ENCODE results near the gene ARHGAP28. TPM values are rescaled to one million over a fixed set of nuclear protein-coding genes. Genes with fewer than 3 reads are reported as not detected.

Gene ARHGAP28
- total and polyA plus RNA-seq, 7 experiments from 2014 or later: not detected

DNA sequence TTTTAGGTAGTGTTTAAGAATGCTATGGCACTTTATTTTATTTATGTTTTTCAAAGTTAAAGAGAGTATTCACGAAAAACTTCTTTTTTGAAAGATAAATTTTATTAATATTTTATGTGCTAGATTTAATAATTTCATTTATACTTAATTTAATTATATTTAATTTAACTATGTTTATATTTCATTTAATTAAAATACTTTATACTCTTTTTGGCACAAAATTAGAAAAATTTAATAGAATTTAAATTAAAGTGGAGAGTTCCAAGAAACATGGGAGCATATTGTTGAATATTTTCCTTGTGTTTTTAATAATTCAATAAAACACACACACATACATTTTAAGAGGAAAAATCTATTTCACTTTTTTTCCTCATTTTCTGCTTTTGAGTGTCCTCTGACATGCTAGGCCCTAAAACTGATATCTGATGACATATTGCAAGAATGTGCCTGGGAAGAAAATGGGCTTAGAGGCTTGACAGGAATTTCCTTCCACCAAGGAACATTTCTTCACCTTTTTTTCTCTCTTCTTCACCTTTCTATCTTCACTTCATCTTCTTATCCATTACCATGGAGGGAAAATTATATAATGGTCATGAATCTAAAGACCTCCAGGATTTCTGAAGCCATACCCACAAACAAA, 15.4 kb downstream of the ARHGAP28 start:
- ATAC-seq: no peak
- intact Hi-C loops (cut with micrococcal nuclease): no loop called here
- Mint-ChIP-seq H3K4me1 (no peaks in the 10 kb centered on the region), H3K27ac (no peak overlapping the region), H3K27me3 (no peaks in the 10 kb centered on the region), H3K4me3 (no peak overlapping the region), H3K9me3 (peaks cover 0 to 10% (median 3%) of the 10 kb centered on the region in 11 donors), H3K36me3 (no peaks in the 10 kb centered on the region)
- Histone ChIP-seq H3K9me3 (ENCODE audit: control insufficient read depth in 2 of 3, low read length in 3 of 3) (no peaks in the 10 kb centered on the region), H3K27me3 (ENCODE audit: control insufficient read depth in 2 of 2, insufficient read depth in 2 of 2, low read length in 2 of 2) (no peaks in the 10 kb centered on the region), H3K4me3 (ENCODE audit: low read length) (no peak overlapping the region), H3K36me3 (ENCODE audit: control insufficient read depth in 2 of 3, insufficient read depth in 3 of 3, low read length in 3 of 3) (no peaks in the 10 kb centered on the region), H3K27ac (ENCODE audit: low read depth, low read length) (no peak overlapping the region), H3K4me1 (ENCODE audit: control insufficient read depth in 2 of 2, insufficient read depth in 2 of 2, low read length in 2 of 2) (no peaks in the 10 kb centered on the region)
- POLR2A ChIA-PET: no interaction called here
- no peak for DNase-seq
- CTCF ChIA-PET: no interaction called here

GRCh38 chr18:6745504-6746031, 16.1 kb downstream of the ARHGAP28 start:
- Histone ChIP-seq H3K4me1 (ENCODE audit: control insufficient read depth in 2 of 2, insufficient read depth in 2 of 2, low read length in 2 of 2) (no peaks in the 10 kb centered on the region), H3K36me3 (ENCODE audit: control insufficient read depth in 2 of 3, insufficient read depth in 3 of 3, low read length in 3 of 3) (no peaks in the 10 kb centered on the region), H3K27ac (ENCODE audit: low read depth, low read length) (no peak overlapping the region), H3K9me3 (ENCODE audit: control insufficient read depth in 2 of 3, low read length in 3 of 3) (no peaks in the 10 kb centered on the region), H3K4me3 (ENCODE audit: low read length) (no peak overlapping the region), H3K27me3 (ENCODE audit: control insufficient read depth in 2 of 2, insufficient read depth in 2 of 2, low read length in 2 of 2) (no peaks in the 10 kb centered on the region)
- Mint-ChIP-seq H3K27ac (no peak overlapping the region), H3K4me1 (no peaks in the 10 kb centered on the region), H3K4me3 (no peak overlapping the region), H3K36me3 (no peaks in the 10 kb centered on the region), H3K27me3 (no peaks in the 10 kb centered on the region), H3K9me3 (peaks cover 0 to 10% (median 3%) of the 10 kb centered on the region in 11 donors)
- CTCF ChIA-PET: no interaction called here
- intact Hi-C loops (cut with micrococcal nuclease): no loop called here
- ATAC-seq (no peak), DNase-seq (no peak)
- POLR2A ChIA-PET: no interaction called here

- no peak for ATAC-seq
- H3K27ac ChIP-seq (ENCODE audit: low read depth, low read length): no peak overlapping the region
- H3K36me3 ChIP-seq (ENCODE audit: control insufficient read depth in 2 of 3, insufficient read depth in 3 of 3, low read length in 3 of 3): no peaks in the 10 kb centered on the region
- intact Hi-C loops (cut with micrococcal nuclease): no loop called here
- H3K9me3 ChIP-seq (ENCODE audit: control insufficient read depth in 2 of 3, low read length in 3 of 3): no peaks in the 10 kb centered on the region
- ChIA-PET POLR2A (no interaction called here), CTCF (no interaction called here)
- no peak overlapping the region for H3K4me3 Mint-ChIP-seq
- no peaks in the 10 kb centered on the region for H3K27me3 ChIP-seq (ENCODE audit: control insufficient read depth in 2 of 2, insufficient read depth in 2 of 2, low read length in 2 of 2)
- H3K9me3 Mint-ChIP-seq: peaks cover 0 to 14% (median 6%) of the 10 kb centered on the region in 11 donors
- no peak for DNase-seq
- H3K4me1 Mint-ChIP-seq: no peaks in the 10 kb centered on the region
- H3K27me3 Mint-ChIP-seq: no peaks in the 10 kb centered on the region
- H3K27ac Mint-ChIP-seq: no peak overlapping the region
- H3K4me1 ChIP-seq (ENCODE audit: control insufficient read depth in 2 of 2, insufficient read depth in 2 of 2, low read length in 2 of 2): no peaks in the 10 kb centered on the region
- H3K36me3 Mint-ChIP-seq: no peaks in the 10 kb centered on the region
- H3K4me3 ChIP-seq (ENCODE audit: low read length): no peak overlapping the region
These were observed 17.0 kb downstream of the ARHGAP28 start for GRCh38 chr18:6746386-6746960.

DNA sequence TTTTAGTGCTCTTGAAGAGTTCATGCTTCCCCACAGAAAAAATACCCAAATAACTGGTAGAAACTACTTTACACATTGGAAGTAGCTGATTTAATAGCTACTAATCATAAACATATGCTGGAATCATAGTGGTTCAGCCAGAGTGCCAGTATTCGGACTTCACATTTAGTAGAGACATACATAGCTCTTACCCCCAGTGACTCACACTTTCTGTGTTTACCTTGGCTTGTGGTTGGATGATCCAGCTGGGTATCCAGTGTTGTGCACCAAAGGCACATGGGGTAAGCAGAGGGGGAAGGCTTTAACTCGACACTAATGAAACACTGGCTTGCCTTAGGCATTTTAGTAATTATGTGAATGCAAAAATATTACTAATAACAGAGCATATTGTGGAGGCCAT, 18.1 kb downstream of the ARHGAP28 start:
- ATAC-seq: no peak
- H3K9me3 Mint-ChIP-seq: peaks cover 0 to 14% (median 4%) of the 10 kb centered on the region in 11 donors
- H3K36me3 Mint-ChIP-seq: peaks cover 0 to under 1% (median 0%) of the 10 kb centered on the region in 5 donors
- Histone ChIP-seq H3K9me3 (ENCODE audit: control insufficient read depth in 2 of 3, low read length in 3 of 3) (no peaks in the 10 kb centered on the region), H3K4me3 (ENCODE audit: low read length) (no peak overlapping the region), H3K36me3 (ENCODE audit: control insufficient read depth in 2 of 3, insufficient read depth in 3 of 3, low read length in 3 of 3) (no peaks in the 10 kb centered on the region), H3K27me3 (ENCODE audit: control insufficient read depth in 2 of 2, insufficient read depth in 2 of 2, low read length in 2 of 2) (no peaks in the 10 kb centered on the region), H3K27ac (ENCODE audit: low read depth, low read length) (no peak overlapping the region), H3K4me1 (ENCODE audit: control insufficient read depth in 2 of 2, insufficient read depth in 2 of 2, low read length in 2 of 2) (no peaks in the 10 kb centered on the region)
- H3K4me1 Mint-ChIP-seq: peaks cover 0 to 1% (median 0%) of the 10 kb centered on the region in 7 donors
- no peak overlapping the region for H3K27ac Mint-ChIP-seq
- intact Hi-C loops (cut with micrococcal nuclease): no loop called here
- peaks cover 0 to under 1% (median 0%) of the 10 kb centered on the region in 5 donors for H3K27me3 Mint-ChIP-seq
- no peak overlapping the region for H3K4me3 Mint-ChIP-seq
- ChIA-PET CTCF (no interaction called here), POLR2A (no interaction called here)
- DNase-seq: no peak

DNA sequence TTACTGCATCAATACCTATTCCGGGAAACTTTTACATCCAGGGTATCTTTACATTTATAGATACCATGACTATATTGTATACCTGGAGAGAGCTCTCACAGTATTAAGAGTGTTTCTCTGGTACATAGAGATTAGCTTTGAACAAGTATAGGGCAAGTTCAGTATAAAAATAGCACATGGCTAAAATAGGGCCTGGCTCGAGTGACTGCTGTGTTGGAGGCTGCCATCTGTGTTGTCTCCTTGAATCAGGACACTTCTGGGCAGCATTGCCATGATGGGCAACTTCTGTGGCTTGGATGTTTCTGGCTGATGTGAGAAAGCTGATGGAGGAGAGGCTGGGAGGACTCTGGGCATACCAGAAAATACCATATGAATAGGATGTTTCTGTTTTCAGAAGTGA, 18.7 kb downstream of the ARHGAP28 start:
- Mint-ChIP-seq H3K27me3 (peaks cover 0 to 4% (median 0%) of the 10 kb centered on the region in 5 donors), H3K36me3 (peaks cover 0 to 4% (median 0%) of the 10 kb centered on the region in 5 donors), H3K9me3 (peaks cover 0 to 14% (median 4%) of the 10 kb centered on the region in 11 donors), H3K4me3 (no peak overlapping the region), H3K4me1 (peaks cover 0 to 1% (median 0%) of the 10 kb centered on the region in 7 donors), H3K27ac (no peak overlapping the region)
- Histone ChIP-seq H3K27me3 (ENCODE audit: control insufficient read depth in 2 of 2, insufficient read depth in 2 of 2, low read length in 2 of 2) (no peaks in the 10 kb centered on the region), H3K4me1 (ENCODE audit: control insufficient read depth in 2 of 2, insufficient read depth in 2 of 2, low read length in 2 of 2) (no peaks in the 10 kb centered on the region), H3K4me3 (ENCODE audit: low read length) (no peak overlapping the region), H3K36me3 (ENCODE audit: control insufficient read depth in 2 of 3, insufficient read depth in 3 of 3, low read length in 3 of 3) (no peaks in the 10 kb centered on the region), H3K27ac (ENCODE audit: low read depth, low read length) (no peak overlapping the region), H3K9me3 (ENCODE audit: control insufficient read depth in 2 of 3, low read length in 3 of 3) (no peaks in the 10 kb centered on the region)
- CTCF ChIA-PET: no interaction called here
- DNase-seq (no peak), ATAC-seq (no peak)
- intact Hi-C loops (cut with micrococcal nuclease): no loop called here
- POLR2A ChIA-PET: no interaction called here

GRCh38 chr18:6750411-6750810, 20.9 kb downstream of the ARHGAP28 start:
- Histone ChIP-seq H3K4me3 (ENCODE audit: low read length) (no peak overlapping the region), H3K4me1 (ENCODE audit: control insufficient read depth in 2 of 2, insufficient read depth in 2 of 2, low read length in 2 of 2) (no peaks in the 10 kb centered on the region), H3K27ac (ENCODE audit: low read depth, low read length) (no peak overlapping the region), H3K27me3 (ENCODE audit: control insufficient read depth in 2 of 2, insufficient read depth in 2 of 2, low read length in 2 of 2) (no peaks in the 10 kb centered on the region), H3K9me3 (ENCODE audit: control insufficient read depth in 2 of 3, low read length in 3 of 3) (no peaks in the 10 kb centered on the region), H3K36me3 (ENCODE audit: control insufficient read depth in 2 of 3, insufficient read depth in 3 of 3, low read length in 3 of 3) (no peaks in the 10 kb centered on the region)
- no peak overlapping the region for H3K4me3 Mint-ChIP-seq
- no peak for ATAC-seq
- peaks cover 0 to 1% (median 0%) of the 10 kb centered on the region in 7 donors for H3K4me1 Mint-ChIP-seq
- no peak overlapping the region for H3K27ac Mint-ChIP-seq
- peaks cover 0 to 14% (median 5%) of the 10 kb centered on the region in 11 donors for H3K9me3 Mint-ChIP-seq
- POLR2A ChIA-PET: no interaction called here
- peaks cover 0 to 4% (median 0%) of the 10 kb centered on the region in 5 donors for H3K36me3 Mint-ChIP-seq
- CTCF ChIA-PET: no interaction called here
- intact Hi-C loops (cut with micrococcal nuclease): no loop called here
- no peak for DNase-seq
- H3K27me3 Mint-ChIP-seq: peaks cover 0 to 4% (median 0%) of the 10 kb centered on the region in 5 donors

- Mint-ChIP-seq H3K9me3 (peaks cover 0 to 14% (median 5%) of the 10 kb centered on the region in 11 donors), H3K4me3 (no peak overlapping the region), H3K4me1 (peaks cover 0 to 1% (median 0%) of the 10 kb centered on the region in 7 donors), H3K27me3 (peaks cover 0 to 4% (median 0%) of the 10 kb centered on the region in 5 donors), H3K27ac (no peak overlapping the region), H3K36me3 (peaks cover 0 to 4% (median 0%) of the 10 kb centered on the region in 5 donors)
- Histone ChIP-seq H3K4me3 (ENCODE audit: low read length) (no peak overlapping the region), H3K27ac (ENCODE audit: low read depth, low read length) (no peak overlapping the region), H3K36me3 (ENCODE audit: control insufficient read depth in 2 of 3, insufficient read depth in 3 of 3, low read length in 3 of 3) (no peaks in the 10 kb centered on the region), H3K4me1 (ENCODE audit: control insufficient read depth in 2 of 2, insufficient read depth in 2 of 2, low read length in 2 of 2) (no peaks in the 10 kb centered on the region), H3K27me3 (ENCODE audit: control insufficient read depth in 2 of 2, insufficient read depth in 2 of 2, low read length in 2 of 2) (no peaks in the 10 kb centered on the region), H3K9me3 (ENCODE audit: control insufficient read depth in 2 of 3, low read length in 3 of 3) (no peaks in the 10 kb centered on the region)
- DNase-seq: no peak
- ChIA-PET POLR2A (no interaction called here), CTCF (no interaction called here)
- intact Hi-C loops (cut with micrococcal nuclease): no loop called here
- no peak for ATAC-seq
These were observed 21.7 kb downstream of the ARHGAP28 start for GRCh38 chr18:6751222-6751621.
